HTERT RPE-1 (cell line): ENCODE results near the gene ETV6.

ENCODE experiments used
- in situ Hi-C: fragments of 300-500 bp; cut with MboI; formaldehyde crosslinking; loops from 4 replicates; pipeline ENCODE4 v1.14.3; 2020; ENCODE audit warnings: low sequenced_read_pairs

Gene ETV6

GRCh38 chr12:11756022-11756421, 106.5 kb downstream of the ETV6 start:
- in situ Hi-C loops, result no loop called here

- in situ Hi-C loops, result no loop called here
These were observed 107.0 kb downstream of the ETV6 start for GRCh38 chr12:11756523-11756922.

GRCh38 chr12:11757095-11757494, 107.6 kb downstream of the ETV6 start:
- in situ Hi-C loops, result no loop called here

- in situ Hi-C loops, result no loop called here
These were observed 108.1 kb downstream of the ETV6 start for GRCh38 chr12:11757531-11757930.

- in situ Hi-C loops, result no loop called here
These were observed 108.6 kb downstream of the ETV6 start for GRCh38 chr12:11758087-11758486.

- in situ Hi-C loops, result no loop called here
These were observed 109.3 kb downstream of the ETV6 start for GRCh38 chr12:11758510-11759493.

- in situ Hi-C loops, result no loop called here
These were observed 110.0 kb downstream of the ETV6 start for GRCh38 chr12:11759494-11759878.

- in situ Hi-C loops, result no loop called here
These were observed 110.4 kb downstream of the ETV6 start for GRCh38 chr12:11759899-11760298.

- in situ Hi-C loops, result no loop called here
These were observed 112.5 kb downstream of the ETV6 start for GRCh38 chr12:11761869-11762567.

- in situ Hi-C loops, result no loop called here
These were observed 113.4 kb downstream of the ETV6 start for GRCh38 chr12:11762723-11763326.

GRCh38 chr12:11763760-11764520, 114.5 kb downstream of the ETV6 start:
- in situ Hi-C loops, result no loop called here

- in situ Hi-C loops, result no loop called here
These were observed 115.4 kb downstream of the ETV6 start for GRCh38 chr12:11764837-11765236.

- in situ Hi-C loops, result no loop called here
These were observed 115.9 kb downstream of the ETV6 start for GRCh38 chr12:11765421-11765816.

- in situ Hi-C loops, result no loop called here
These were observed 116.6 kb downstream of the ETV6 start for GRCh38 chr12:11765817-11766794.

GRCh38 chr12:11767029-11767724, 117.7 kb downstream of the ETV6 start:
- in situ Hi-C loops, result no loop called here

- in situ Hi-C loops, result no loop called here
These were observed 118.3 kb downstream of the ETV6 start for GRCh38 chr12:11767798-11768197.

GRCh38 chr12:11768233-11768965, 118.9 kb downstream of the ETV6 start:
- in situ Hi-C loops, result no loop called here

- in situ Hi-C loops, result no loop called here
These were observed 120.4 kb downstream of the ETV6 start for GRCh38 chr12:11769723-11770514.
